GM12878 (cell line): ENCODE measurements around the gene IMMP2L. TPM values are rescaled to one million over a fixed set of nuclear protein-coding genes. Genes with fewer than 3 reads are reported as not detected.

Experiments
- ATAC-seq: fragments of 200-7000 bp; cut with Tn5 transposase; 3 replicates; pipeline ENCODE4 v1.9.1; 2020; ENCODE audit warnings: mild to moderate bottlenecking, moderate library complexity
- BruUV-seq: library from RNA; stranded (reverse); fragments of 400-500 nt; replicated peaks from 2 replicates; lab custom pipeline; 2021; lab: Mats Ljungman, UMichigan
- CTCF ChIA-PET: fragments of 300-600 bp; sonication (Branson Sonifier 250); formaldehyde crosslinking; extraction: SDS; loops from one replicate; lab custom pipeline; 2021; ENCODE audit warnings: inconsistent platforms; lab: Yijun Ruan, JAX
- POLR2A ChIA-PET: fragments of 350-600 bp; formaldehyde crosslinking; extraction: SDS; loops from one replicate; lab custom pipeline; 2021; ENCODE audit warnings: inconsistent platforms; lab: Charles Lee
- RAD21 ChIA-PET: fragments of 300-600 bp; sonication (Branson Sonifier 250); formaldehyde crosslinking; loops from one replicate; lab custom pipeline; 2023; ENCODE audit warnings: antibody characterized with exemption; ENCODE audit not compliant: unreplicated experiment; lab: Charles Lee
- SMC1A ChIA-PET: fragments of 300-600 bp; sonication (Branson Sonifier 250); formaldehyde crosslinking; loops from one replicate; lab custom pipeline; 2023; ENCODE audit not compliant: unreplicated experiment, uncharacterized antibody; lab: Charles Lee
- DNase-seq: peaks from one replicate; pipeline ENCODE4 v3.0.0-alpha.2; 2011; ENCODE audit warnings: low read depth, low spot score
- FAIRE-seq: peaks from 3 replicates; lab custom pipeline; 2011; peaks lifted over from hg19 to GRCh38; lab: Jason Lieb, UNC
- H2AFZ ChIP-seq: 2 replicates; pipeline ENCODE4 v1.6.0; 2011; ENCODE audit warnings: low read depth, low read length, control low read depth; ENCODE audit not compliant: control insufficient read depth
- H3K27ac ChIP-seq: 2 replicates; pipeline ENCODE4 v1.5.1; 2011; ENCODE audit warnings: control low read depth; ENCODE audit not compliant: control insufficient read depth, insufficient read depth
- H3K27me3 ChIP-seq, 2 experiments: replicated peaks in 1 of 2; 2 replicates each; pipeline versions ENCODE4 v1.6.0 to v1.6.1; 2011; ENCODE audit warnings: low read length in 1 of 2; ENCODE audit not compliant: control insufficient read depth in 2 of 2, insufficient read depth in 2 of 2
- H3K36me3 ChIP-seq, 2 experiments: 2 replicates each; pipeline ENCODE4 v1.5.1; 2011; ENCODE audit warnings: low read length in 1 of 2; ENCODE audit not compliant: control insufficient read depth in 2 of 2, insufficient read depth in 2 of 2
- H3K4me1 ChIP-seq: 2 replicates; pipeline ENCODE4 v1.6.1; 2011; ENCODE audit warnings: mild to moderate bottlenecking, low read length, moderate library complexity, mixed read lengths; ENCODE audit not compliant: control insufficient read depth, insufficient read depth
- H3K4me2 ChIP-seq: 2 replicates; pipeline ENCODE4 v1.6.0; 2011; ENCODE audit warnings: control low read depth; ENCODE audit not compliant: control insufficient read depth, insufficient read depth
- H3K4me3 ChIP-seq: fragments of 200-600 bp; sonication (generic); 2 replicates; pipeline ENCODE4 v1.5.1; 2016
- H3K79me2 ChIP-seq: 2 replicates; pipeline ENCODE4 v1.6.0; 2011; ENCODE audit warnings: low read length; ENCODE audit not compliant: control insufficient read depth, insufficient read depth
- H3K9ac ChIP-seq: 2 replicates; pipeline ENCODE4 v1.8.0; 2011; ENCODE audit warnings: low read length, control low read depth, mixed read lengths; ENCODE audit not compliant: control insufficient read depth, insufficient read depth
- H3K9me3 ChIP-seq: replicated peaks from 3 replicates; pipeline ENCODE4 v1.5.1; 2011; ENCODE audit warnings: mild to moderate bottlenecking, low read length; ENCODE audit not compliant: control insufficient read depth, insufficient read depth
- H4K20me1 ChIP-seq: 2 replicates; pipeline ENCODE4 v1.6.0; 2011; ENCODE audit not compliant: control insufficient read depth, insufficient read depth
- KDM1A ChIP-seq: fragments of 200-600 bp; sonication (generic); IDR thresholded peaks from 2 replicates; pipeline ENCODE4 v1.6.1; 2016; ENCODE audit warnings: borderline replicate concordance
- MYC ChIP-seq: IDR thresholded peaks from 2 replicates; pipeline ENCODE4 v1.6.1; 2011; ENCODE audit warnings: mild to moderate bottlenecking, low read length, moderate library complexity, inconsistent platforms; ENCODE audit not compliant: insufficient read depth, insufficient replicate concordance, insufficient read length, severe bottlenecking
- ZNF622 ChIP-seq: fragments of 450-650 bp; IDR thresholded peaks from 2 replicates; pipeline ENCODE4 v1.6.1; 2017; ENCODE audit warnings: mild to moderate bottlenecking, inconsistent platforms
- WGBS: methylation state at CpG from one replicate; pipeline ENCODE4 v1.1.6; 2016; ENCODE audit warnings: low lambda C conversion rate; ENCODE audit not compliant: insufficient replicate concordance, insufficient coverage; ENCODE audit errors: missing lambda C conversion rate; 5-methylcytosine and 5-hydroxymethylcytosine counted together
- in situ Hi-C: fragments of 300-500 bp; cut with MboI; formaldehyde crosslinking; loops from 9 replicates; pipeline ENCODE4 v1.14.3; 2018; ENCODE audit warnings: mixed read lengths
- intact Hi-C: fragments of 100-400 bp; cut with micrococcal nuclease; formaldehyde crosslinking; loops from one replicate; pipeline ENCODE4 v1.14.2; 2022; ENCODE audit not compliant: unreplicated experiment
- polyA plus RNA-seq, 11 experiments: library from polyadenylated mRNA; depleted of rRNA in 4 of 11; unstranded in 6 of 11; stranded (reverse) in 5 of 11; fragments of >200 nt; fragmentation: Nextera tagmentation in 4 of 11; fragmentation: Illumina TruSeq in 1 of 11; extraction: Ambion mirVana in 4 of 11; extraction: Trizol in 1 of 11; gene quantifications; 1 replicate in 1 of 11; 2 replicates in 10 of 11; pipeline versions ENCODE4 v1.2.1 to v1.2.3, GENCODE V29; 2011 to 2016; ENCODE audit warnings: inconsistent platforms in 2 of 11, missing spikeins in 2 of 11, low read depth in 1 of 11
- total RNA-seq, 4 experiments: library from RNA; depleted of rRNA in 3 of 4; stranded (reverse); fragments of >200 nt in 3 of 4; fragmentation: Illumina TruSeq in 1 of 4; extraction: Trizol in 1 of 4; gene quantifications; 2 replicates each; pipeline versions ENCODE4 v1.2.1 to v1.2.3, GENCODE V29; 2013 to 2021
- TF ChIP-seq, protein P1 (sequence below): IDR thresholded peaks from 2 replicates; pipeline ENCODE4 v1.6.1; 2011; ENCODE audit warnings: borderline replicate concordance, low read depth, mild to moderate bottlenecking, moderate library complexity, mixed read lengths, low read length; ENCODE audit not compliant: insufficient read depth; ENCODE audit errors: extremely low read length
- TF ChIP-seq, protein P2 (sequence below): IDR thresholded peaks from 2 replicates; pipeline ENCODE4 v1.6.1; 2012; ENCODE audit warnings: low read depth, low read length, improper control_type of control experiment

Gene IMMP2L
- total and polyA plus RNA-seq, 10 of the 15 experiments (the other 5 are each of a cell fraction or from before 2014, with no cell fraction given), result 12.6 to 46.3 (median 19.6) TPM

DNA sequence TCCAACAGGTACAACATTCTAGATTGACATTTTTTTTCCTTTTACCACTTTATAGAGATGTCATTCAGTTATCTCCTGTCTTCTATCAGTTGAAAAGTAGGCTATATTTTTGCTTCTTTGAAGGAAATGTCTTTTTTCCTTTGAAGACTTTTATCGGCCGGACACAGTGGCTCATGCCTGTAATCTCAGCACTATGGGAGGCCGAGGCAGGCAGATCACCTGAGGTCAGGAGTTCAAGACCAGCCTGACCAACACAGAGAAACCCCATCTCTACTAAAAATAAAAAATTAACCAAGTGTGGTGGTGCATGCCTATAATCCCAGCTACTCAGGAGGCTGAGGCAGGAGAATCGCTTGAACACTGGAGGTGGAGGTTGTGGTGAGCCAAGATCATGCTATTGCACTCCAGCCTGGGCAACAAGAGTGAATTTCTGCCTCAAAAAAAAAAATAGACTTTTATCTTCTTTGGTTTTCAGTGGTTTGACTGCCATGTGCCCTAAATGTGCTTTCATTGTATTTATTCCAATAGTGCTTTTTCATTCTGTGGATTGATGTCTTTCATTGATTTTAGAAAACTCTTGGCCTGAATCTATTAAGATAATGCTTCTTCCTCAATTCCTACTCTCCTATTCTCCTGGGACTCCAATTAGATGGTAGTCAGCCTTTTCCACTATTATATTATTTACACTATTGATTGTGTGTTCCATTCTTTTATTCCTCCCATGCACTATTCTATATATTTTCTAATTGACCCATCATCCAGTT lies 84.6 kb downstream of the IMMP2L start:
- intact Hi-C loops, result no loop called here
- Histone ChIP-seq H4K20me1 (no peaks in the 10 kb centered on the region), H3K9ac (no peak overlapping the region), H3K27ac (no peak overlapping the region), H3K4me1 (no peaks in the 10 kb centered on the region), H2AFZ (no peak overlapping the region), H3K27me3 (no peaks in the 10 kb centered on the region), H3K79me2 (no peaks in the 10 kb centered on the region), H3K4me2 (no peak overlapping the region), H3K4me3 (no peak overlapping the region), H3K9me3 (no peaks in the 10 kb centered on the region; the same call in 2 of the 3 replicates), H3K36me3 (no peaks in the 10 kb centered on the region)
- CTCF ChIA-PET, result no interaction called here
- RAD21 ChIA-PET, result no interaction called here
- SMC1A ChIA-PET, result no interaction called here
- FAIRE-seq (no peak), ATAC-seq (no peak), DNase-seq (no peak)
- 88% methylated on average over 4 of the region's 4 CpGs for WGBS
- BruUV-seq, result no TSS peak
- TF ChIP-seq MYC, result no peak
- TF ChIP-seq, protein P1, sequence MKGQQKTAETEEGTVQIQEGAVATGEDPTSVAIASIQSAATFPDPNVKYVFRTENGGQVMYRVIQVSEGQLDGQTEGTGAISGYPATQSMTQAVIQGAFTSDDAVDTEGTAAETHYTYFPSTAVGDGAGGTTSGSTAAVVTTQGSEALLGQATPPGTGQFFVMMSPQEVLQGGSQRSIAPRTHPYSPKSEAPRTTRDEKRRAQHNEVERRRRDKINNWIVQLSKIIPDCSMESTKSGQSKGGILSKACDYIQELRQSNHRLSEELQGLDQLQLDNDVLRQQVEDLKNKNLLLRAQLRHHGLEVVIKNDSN, result no peak
- in situ Hi-C loops, result no loop called here
- POLR2A ChIA-PET, result no interaction called here

DNA sequence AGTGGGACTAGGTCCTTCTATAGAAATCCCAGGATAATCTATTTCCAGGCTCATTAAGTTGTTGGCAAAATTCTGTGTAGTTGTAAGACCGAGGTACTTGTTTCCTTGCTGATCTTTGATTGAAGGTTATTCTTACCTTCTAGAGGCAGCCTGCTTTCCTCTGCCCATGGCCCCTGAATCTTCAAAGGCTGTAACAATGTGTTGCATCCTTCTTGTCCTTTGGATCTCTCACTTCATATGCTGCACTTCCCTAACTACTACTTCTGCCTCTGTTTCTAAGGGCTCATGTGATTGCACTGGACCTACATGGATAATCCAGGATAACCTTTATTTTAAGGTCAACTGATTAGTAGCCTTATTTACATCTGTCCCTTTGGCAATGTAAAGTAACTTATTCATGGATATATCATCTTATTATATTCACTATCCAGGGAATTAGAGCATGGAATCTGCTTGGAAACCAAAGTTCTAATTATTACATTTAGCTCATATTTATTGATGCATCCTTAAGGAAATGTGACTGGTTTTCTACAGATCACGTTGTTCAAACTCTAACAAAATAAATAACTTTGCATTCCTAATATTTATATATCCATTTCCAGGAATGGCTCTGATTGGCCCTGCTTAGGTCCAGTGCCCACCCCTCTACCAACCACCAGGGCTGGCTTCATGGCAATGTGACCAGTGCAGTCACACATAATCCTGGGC lies 85.6 kb downstream of the IMMP2L start:
- Histone ChIP-seq H3K79me2 (no peaks in the 10 kb centered on the region), H3K4me3 (no peak overlapping the region), H3K9me3 (no peaks in the 10 kb centered on the region; the same call in 2 of the 3 replicates), H3K36me3 (no peaks in the 10 kb centered on the region), H2AFZ (no peak overlapping the region), H3K4me1 (no peaks in the 10 kb centered on the region), H3K4me2 (no peak overlapping the region), H3K27ac (no peak overlapping the region)
- ChIA-PET POLR2A (no interaction called here), CTCF (no interaction called here)
- 98% methylated on average over 2 of the region's 2 CpGs for WGBS
- DNase-seq (no peak), FAIRE-seq (no peak)
- intact Hi-C loops, result no loop called here
- TF ChIP-seq ZNF622 (no peak), KDM1A (no peak)
- TF ChIP-seq, protein P2, sequence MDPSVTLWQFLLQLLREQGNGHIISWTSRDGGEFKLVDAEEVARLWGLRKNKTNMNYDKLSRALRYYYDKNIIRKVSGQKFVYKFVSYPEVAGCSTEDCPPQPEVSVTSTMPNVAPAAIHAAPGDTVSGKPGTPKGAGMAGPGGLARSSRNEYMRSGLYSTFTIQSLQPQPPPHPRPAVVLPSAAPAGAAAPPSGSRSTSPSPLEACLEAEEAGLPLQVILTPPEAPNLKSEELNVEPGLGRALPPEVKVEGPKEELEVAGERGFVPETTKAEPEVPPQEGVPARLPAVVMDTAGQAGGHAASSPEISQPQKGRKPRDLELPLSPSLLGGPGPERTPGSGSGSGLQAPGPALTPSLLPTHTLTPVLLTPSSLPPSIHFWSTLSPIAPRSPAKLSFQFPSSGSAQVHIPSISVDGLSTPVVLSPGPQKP, result no peak
- TF ChIP-seq, all 136 proteins: peak for 0
- in situ Hi-C loops, result no loop called here
- ATAC-seq, result no peak
- no TSS peak for BruUV-seq
- ChIA-PET SMC1A (no interaction called here), RAD21 (no interaction called here)
- H3K9ac ChIP-seq, result no peak overlapping the region
- no peaks in the 10 kb centered on the region for H3K27me3 ChIP-seq
- no peaks in the 10 kb centered on the region for H4K20me1 ChIP-seq
